A549 (cell line): ENCODE results near the gene COQ5.

ENCODE experiments used
- CTCF ChIP-seq: fragments of >200 bp; sonication (Bioruptor Twin); formaldehyde crosslinking; IDR thresholded peaks from 3 replicates; pipeline ENCODE4 v1.5.1; 2016
- GATA3 ChIP-seq: IDR thresholded peaks from 2 replicates; pipeline ENCODE4 v1.6.1; 2012; ENCODE audit warnings: borderline replicate concordance
- HDAC2 ChIP-seq: fragments of 200-600 bp; sonication (generic); IDR thresholded peaks from 2 replicates; pipeline ENCODE4 v1.6.1; 2016
- MAX ChIP-seq: IDR thresholded peaks from 2 replicates; pipeline ENCODE4 v1.6.1; 2012
- MYC ChIP-seq: IDR thresholded peaks from 2 replicates; pipeline ENCODE4 v1.6.1; 2012; ENCODE audit warnings: mild to moderate bottlenecking, inconsistent platforms, low read length, improper control_type of control experiment, borderline replicate concordance
- NPAS2 ChIP-seq: fragments of 250-450 bp; sonication (Bioruptor Pico); IDR thresholded peaks from 2 replicates; pipeline ENCODE4 v1.8.0; 2022; ENCODE audit warnings: mild to moderate bottlenecking, moderate library complexity, borderline replicate concordance
- POLR2A ChIP-seq: IDR thresholded peaks from 2 replicates; pipeline ENCODE4 v1.6.1; 2012; ENCODE audit warnings: mild to moderate bottlenecking, low read length
- RAD21 ChIP-seq, 2 experiments: fragments of >200 bp in 1 of 2; sonication (Bioruptor Twin) in 1 of 2; formaldehyde crosslinking in 1 of 2; IDR thresholded peaks in 1 of 2; conservative IDR thresholded peaks in 1 of 2; 2 replicates in 1 of 2; 3 replicates in 1 of 2; pipeline ENCODE4 v1.6.1; 2012 to 2018; ENCODE audit warnings: inconsistent platforms in 1 of 2
- TF ChIP-seq, protein P1 (sequence below): fragments of 150-350 bp; IDR thresholded peaks from 2 replicates; pipeline ENCODE4 v1.6.1; 2014; ENCODE audit warnings: low read depth, mild to moderate bottlenecking, low read length

DNA sequence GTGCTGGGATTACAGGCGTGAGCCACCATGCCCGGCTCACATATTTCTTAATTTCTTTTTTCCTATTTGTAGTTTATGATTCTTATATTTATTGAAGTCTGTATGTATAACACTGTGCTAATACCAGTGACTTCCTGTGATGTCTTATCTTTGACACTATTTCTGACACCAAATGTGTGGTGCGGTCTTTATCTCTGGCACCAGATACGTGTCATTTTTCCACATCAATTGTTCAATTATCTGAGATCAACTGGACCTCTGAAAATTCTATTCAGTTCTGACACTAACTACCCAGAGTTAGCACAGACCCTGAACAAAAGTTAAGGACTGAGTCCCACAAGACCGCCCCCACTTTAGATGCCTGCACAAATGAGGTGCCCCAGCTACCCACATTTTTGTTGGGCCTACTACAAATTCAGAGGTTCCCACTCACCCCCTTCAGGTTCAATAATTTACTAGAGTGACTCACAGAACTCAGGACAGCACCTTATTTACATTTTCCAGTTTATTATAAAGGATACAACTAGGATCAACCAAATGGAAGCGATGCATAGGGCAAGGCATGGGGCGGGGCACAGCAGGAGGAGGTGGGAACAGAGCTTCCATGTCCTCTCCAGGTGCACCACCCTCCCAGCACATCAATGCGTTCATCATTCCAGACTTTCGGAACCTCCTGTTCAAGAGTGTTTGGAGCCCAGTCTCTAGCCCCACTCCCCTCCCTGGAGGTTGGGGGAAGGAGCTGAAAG lies 47.8 kb downstream of the COQ5 start:
- TF ChIP-seq MAX = no peak
- TF ChIP-seq GATA3 = no peak
- no peak for TF ChIP-seq CTCF
- TF ChIP-seq RAD21 (conservative IDR thresholded peaks at IDR 0.05 in 1 of 2, IDR thresholded peaks at IDR 0.05 in 1 of 2) = no peak
- no peak for TF ChIP-seq POLR2A
- TF ChIP-seq, protein P1, sequence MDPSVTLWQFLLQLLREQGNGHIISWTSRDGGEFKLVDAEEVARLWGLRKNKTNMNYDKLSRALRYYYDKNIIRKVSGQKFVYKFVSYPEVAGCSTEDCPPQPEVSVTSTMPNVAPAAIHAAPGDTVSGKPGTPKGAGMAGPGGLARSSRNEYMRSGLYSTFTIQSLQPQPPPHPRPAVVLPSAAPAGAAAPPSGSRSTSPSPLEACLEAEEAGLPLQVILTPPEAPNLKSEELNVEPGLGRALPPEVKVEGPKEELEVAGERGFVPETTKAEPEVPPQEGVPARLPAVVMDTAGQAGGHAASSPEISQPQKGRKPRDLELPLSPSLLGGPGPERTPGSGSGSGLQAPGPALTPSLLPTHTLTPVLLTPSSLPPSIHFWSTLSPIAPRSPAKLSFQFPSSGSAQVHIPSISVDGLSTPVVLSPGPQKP = no peak
- no peak for TF ChIP-seq MYC
- no peak for TF ChIP-seq NPAS2 (CRISPR knock-in tag)
- no peak for TF ChIP-seq HDAC2
